Measurements from ENCODE around the gene TPO.

DNA sequence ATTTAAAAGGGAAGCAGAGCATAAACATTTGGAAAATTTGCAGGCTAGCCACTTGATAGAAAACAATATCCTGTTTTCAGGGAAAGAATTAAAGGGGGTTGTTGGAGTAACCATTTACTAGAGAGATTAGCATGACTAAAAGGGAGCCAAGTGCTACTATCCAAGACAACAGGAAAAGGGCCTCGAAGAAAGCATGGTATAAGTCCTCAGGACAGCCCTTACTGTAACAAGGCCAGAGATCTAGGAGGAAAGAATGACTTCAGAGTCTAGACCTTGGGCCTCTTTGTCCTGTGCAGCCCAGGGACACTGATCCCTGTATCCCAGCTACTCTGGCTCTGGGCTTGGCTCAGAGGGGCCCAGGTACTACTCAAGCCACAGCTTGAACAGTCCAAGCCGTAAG, 16.6 kb downstream of the TPO start:
- TF ChIP-seq GATA2 (IDR thresholded peaks at IDR 0.05; ENCODE audit: low read depth, low read length): no peak
- no peak for TF ChIP-seq GATA3 (IDR thresholded peaks at IDR 0.05; ENCODE audit: low read depth, low read length)
